HUDEP-2 (cell line): Measurements from ENCODE around the gene PDIA2.
A peak's percentile ranks its signal among the peaks of the same experiment; 100 is the strongest.
"Not testable (repeated sequence)": the region's sequence is repeated elsewhere in the genome, so short reads cannot be mapped to it uniquely, and the experiment has no call there.

Experiments
- DNase-seq, 76 experiments: peaks; one replicate each; lab custom pipeline; 2025; ENCODE audit not compliant: unreplicated experiment in 76 of 76; lab: John Stamatoyannopoulos, UW

PDIA2 gene

GRCh38 chr16:263182-263774 is 19.7 kb upstream of the PDIA2 start:
- no peak for DNase-seq

GRCh38 chr16:263944-264343 is 19.0 kb upstream of the PDIA2 start:
- no peak for DNase-seq

- DNase-seq = no peak
These were observed 18.5 kb upstream of the PDIA2 start for GRCh38 chr16:264440-264951.

GRCh38 chr16:265002-265529 is 17.9 kb upstream of the PDIA2 start:
- DNase-seq = no peak

GRCh38 chr16:265711-266110 is 17.3 kb upstream of the PDIA2 start:
- DNase-seq = no peak

GRCh38 chr16:266258-267164 is 16.5 kb upstream of the PDIA2 start:
- no peak for DNase-seq

- not testable (repeated sequence) for DNase-seq
These were observed 15.4 kb upstream of the PDIA2 start for GRCh38 chr16:267562-267961.

GRCh38 chr16:268141-269053 is 14.6 kb upstream of the PDIA2 start:
- peak in 15 of 76 experiments; percentile 4 to 35 (median 17) for DNase-seq

- no peak for DNase-seq
These were observed 13.7 kb upstream of the PDIA2 start for GRCh38 chr16:269061-269796.

- no peak for DNase-seq
These were observed 12.3 kb upstream of the PDIA2 start for GRCh38 chr16:270381-271255.

- no peak for DNase-seq
These were observed 10.1 kb upstream of the PDIA2 start for GRCh38 chr16:272633-273546.

- DNase-seq = peak in 13 of 76 experiments; percentile 6 to 27 (median 15)
These were observed 9.2 kb upstream of the PDIA2 start for GRCh38 chr16:273547-274421.

GRCh38 chr16:275041-275641 is 7.8 kb upstream of the PDIA2 start:
- DNase-seq = no peak

GRCh38 chr16:275786-276232 is 7.2 kb upstream of the PDIA2 start, which contains the start of gene RGS11:
Gene RGS11, minus strand, starts transcription at chr16:275944. Its CDS starts 33 bp downstream, at chr16:275911.
- no peak for DNase-seq

- no peak for DNase-seq
These were observed 6.4 kb upstream of the PDIA2 start for GRCh38 chr16:276426-277077.

- peak in 71 of 76 experiments; percentile 28 to 94 (median 70) for DNase-seq
These were observed 4.0 kb upstream of the PDIA2 start for GRCh38 chr16:278863-279366.
